Ectodermal cell (in vitro differentiated cells): ENCODE results near the gene OR52E5.

ENCODE experiments used
- H3K27ac ChIP-seq: 2 replicates; pipeline ENCODE4 v1.7.0; 2013; ENCODE audit warnings: mild to moderate bottlenecking, low read depth, low read length; ENCODE audit not compliant: insufficient read depth, poor library complexity, severe bottlenecking
- H3K27me3 ChIP-seq: 2 replicates; pipeline ENCODE4 v1.7.0; 2013; ENCODE audit warnings: mild to moderate bottlenecking, low read length; ENCODE audit not compliant: insufficient read depth, control insufficient read depth, poor library complexity, severe bottlenecking
- H3K36me3 ChIP-seq: one replicate; pipeline ENCODE4 v1.7.0; 2013; ENCODE audit warnings: low read length; ENCODE audit not compliant: control insufficient read depth, insufficient read depth
- H3K4me1 ChIP-seq: one replicate; pipeline ENCODE4 v1.7.0; 2013; ENCODE audit warnings: low read length; ENCODE audit not compliant: control insufficient read depth, insufficient read depth
- H3K4me3 ChIP-seq: 2 replicates; pipeline ENCODE4 v1.7.0; 2013; ENCODE audit warnings: low read depth, low read length, control low read depth; ENCODE audit not compliant: insufficient read depth
- H3K9me3 ChIP-seq: 2 replicates; pipeline ENCODE4 v1.7.0; 2013; ENCODE audit warnings: mild to moderate bottlenecking, low read length, moderate library complexity; ENCODE audit not compliant: control insufficient read depth
- WGBS, 2 experiments: methylation state at CpG; one replicate each; pipeline ENCODE4 v1.1.7; 2013; ENCODE audit warnings: missing lambda C conversion rate in 2 of 2; 5-methylcytosine and 5-hydroxymethylcytosine counted together

OR52E5 gene

GRCh38 chr11:5891216-5891800 lies 1.7 kb upstream of the OR52E5 start:
- no peak overlapping the region for H3K27ac ChIP-seq
- no peaks in the 10 kb centered on the region for H3K27me3 ChIP-seq
- H3K9me3 ChIP-seq: no peaks in the 10 kb centered on the region
- 81 to 82% methylated on average over 3 to 4 of the region's 4 CpGs for WGBS, 2 experiments
- no peak overlapping the region for H3K4me3 ChIP-seq
- H3K36me3 ChIP-seq: no peaks in the 10 kb centered on the region
- H3K4me1 ChIP-seq: no peaks in the 10 kb centered on the region

GRCh38 chr11:5899534-5899933 lies 6.5 kb downstream of the OR52E5 start:
- Histone ChIP-seq H3K27me3 (no peaks in the 10 kb centered on the region), H3K36me3 (no peaks in the 10 kb centered on the region), H3K9me3 (no peaks in the 10 kb centered on the region), H3K4me1 (no peaks in the 10 kb centered on the region), H3K27ac (no peak overlapping the region), H3K4me3 (no peak overlapping the region)
- WGBS, 2 experiments: 86% methylated on average over 2 of the region's 2 CpGs

- no peaks in the 10 kb centered on the region for H3K27me3 ChIP-seq
- H3K9me3 ChIP-seq: no peaks in the 10 kb centered on the region
- WGBS, 2 experiments: 78 to 84% methylated on average over 2 of the region's 2 CpGs
- no peak overlapping the region for H3K27ac ChIP-seq
- H3K4me3 ChIP-seq: no peak overlapping the region
- no peaks in the 10 kb centered on the region for H3K4me1 ChIP-seq
- H3K36me3 ChIP-seq: no peaks in the 10 kb centered on the region
These were observed 17.5 kb downstream of the OR52E5 start for GRCh38 chr11:5910540-5910939.

- H3K36me3 ChIP-seq: no peaks in the 10 kb centered on the region
- H3K27ac ChIP-seq: no peak overlapping the region
- WGBS, 2 experiments: 88 to 91% methylated on average over 2 of the region's 2 CpGs
- H3K9me3 ChIP-seq: peaks cover 2% of the 10 kb centered on the region
- no peak overlapping the region for H3K4me3 ChIP-seq
- no peaks in the 10 kb centered on the region for H3K27me3 ChIP-seq
- H3K4me1 ChIP-seq: no peaks in the 10 kb centered on the region
These were observed 29.9 kb downstream of the OR52E5 start for GRCh38 chr11:5922749-5923426.

- H3K4me3 ChIP-seq: no peak overlapping the region
- peaks cover 2% of the 10 kb centered on the region for H3K9me3 ChIP-seq
- no peaks in the 10 kb centered on the region for H3K27me3 ChIP-seq
- no peaks in the 10 kb centered on the region for H3K4me1 ChIP-seq
- no peaks in the 10 kb centered on the region for H3K36me3 ChIP-seq
- no peak overlapping the region for H3K27ac ChIP-seq
These were observed 30.4 kb downstream of the OR52E5 start for GRCh38 chr11:5923427-5923776.

GRCh38 chr11:5923794-5924193 lies 30.8 kb downstream of the OR52E5 start:
- Histone ChIP-seq H3K4me1 (no peaks in the 10 kb centered on the region), H3K36me3 (no peaks in the 10 kb centered on the region), H3K27me3 (no peaks in the 10 kb centered on the region), H3K9me3 (peaks cover 2% of the 10 kb centered on the region), H3K4me3 (no peak overlapping the region), H3K27ac (no peak overlapping the region)

GRCh38 chr11:5928271-5928670 lies 35.3 kb downstream of the OR52E5 start:
- Histone ChIP-seq H3K4me3 (no peak overlapping the region), H3K27ac (no peak overlapping the region), H3K36me3 (no peaks in the 10 kb centered on the region), H3K27me3 (no peaks in the 10 kb centered on the region), H3K4me1 (no peaks in the 10 kb centered on the region), H3K9me3 (peaks cover 2% of the 10 kb centered on the region)
- 94 to 96% methylated on average over 17 of the region's 17 CpGs for WGBS, 2 experiments

- Histone ChIP-seq H3K4me1 (no peaks in the 10 kb centered on the region), H3K9me3 (peaks cover 2% of the 10 kb centered on the region), H3K27me3 (no peaks in the 10 kb centered on the region), H3K4me3 (no peak overlapping the region), H3K36me3 (no peaks in the 10 kb centered on the region), H3K27ac (no peak overlapping the region)
- WGBS, 2 experiments: 89% methylated on average over 15 of the region's 15 CpGs
These were observed 35.8 kb downstream of the OR52E5 start for GRCh38 chr11:5928811-5929210.

GRCh38 chr11:5929571-5930368 lies 36.8 kb downstream of the OR52E5 start:
- Histone ChIP-seq H3K9me3 (peaks cover 2% of the 10 kb centered on the region), H3K4me3 (no peak overlapping the region), H3K27me3 (no peaks in the 10 kb centered on the region)

GRCh38 chr11:5930614-5931013 lies 37.6 kb downstream of the OR52E5 start:
- Histone ChIP-seq H3K4me3 (no peak overlapping the region), H3K9me3 (peaks cover 2% of the 10 kb centered on the region), H3K36me3 (no peaks in the 10 kb centered on the region), H3K27ac (no peak overlapping the region), H3K4me1 (no peaks in the 10 kb centered on the region), H3K27me3 (no peaks in the 10 kb centered on the region)
- 95% methylated on average over 19 of the region's 19 CpGs for WGBS, 2 experiments

More at GRCh38 chr11:5929571-5930368, 36.8 kb downstream of the OR52E5 start:
- Histone ChIP-seq H3K36me3 (no peaks in the 10 kb centered on the region), H3K4me1 (no peaks in the 10 kb centered on the region), H3K27ac (no peak overlapping the region)
- WGBS, 2 experiments: 91% methylated on average over 31 of the region's 31 CpGs
